Measurements from ENCODE around the gene EGLN2. TPM values are rescaled to one million over a fixed set of nuclear protein-coding genes. Genes with fewer than 3 reads are reported as not detected.

EGLN2 gene
- 107 to 109 TPM (median 108 TPM) in 3 replicates for total RNA-seq

- Mint-ChIP-seq H3K27me3 (ENCODE audit: low read depth) (no peaks in the 10 kb centered on the region), H3K36me3 (peaks cover 2% of the 10 kb centered on the region), H3K9me3 (no peaks in the 10 kb centered on the region), H3K27ac (peak within 1 kb of the TSS; percentile 99), H3K4me1 (peaks cover 40% of the 10 kb centered on the region), H3K4me3 (peak within 1 kb of the TSS; percentile 85)
- TF ChIP-seq CTCF (IDR thresholded peaks at IDR 0.05; ENCODE audit: unreplicated experiment), result no peak
- peak; percentile 100 for DNase-seq (ENCODE audit: low spot score in 2 of 2, unreplicated experiment in 2 of 2)
Measured at GRCh38 chr19:40798683-40799557, at the start of gene EGLN2. EGLN2 (plus strand) TSS chr19:40799191; CDS start chr19:40800573, 1,382 bp downstream.

- no peak for TF ChIP-seq CTCF (IDR thresholded peaks at IDR 0.05; ENCODE audit: unreplicated experiment)
- Mint-ChIP-seq H3K4me1 (peaks cover 52% of the 10 kb centered on the region), H3K4me3 (peak within 1 kb of the TSS; percentile 90)
Measured at GRCh38 chr19:40750058-40750873, 48.7 kb upstream of the EGLN2 start, which contains the start of gene ACTMAP. ACTMAP (minus strand) TSS chr19:40750477; CDS start chr19:40749803, 674 bp downstream.

GRCh38 chr19:40750874-40751537 is 48.0 kb upstream of the EGLN2 start, which contains the start of gene SNRPA:
SNRPA (plus strand) TSS chr19:40751203; CDS start chr19:40751409, 206 bp downstream.
- Mint-ChIP-seq H3K4me3 (peak within 1 kb of the TSS; percentile 90), H3K36me3 (peaks cover 10% of the 10 kb centered on the region), H3K27me3 (ENCODE audit: low read depth) (no peaks in the 10 kb centered on the region), H3K27ac (peak within 1 kb of the TSS; percentile 97), H3K9me3 (no peaks in the 10 kb centered on the region), H3K4me1 (peaks cover 50% of the 10 kb centered on the region)
- TF ChIP-seq CTCF (IDR thresholded peaks at IDR 0.05; ENCODE audit: unreplicated experiment), result no peak
- DNase-seq (ENCODE audit: low spot score in 2 of 2, unreplicated experiment in 2 of 2), result peak; percentile 91 to 96

More at GRCh38 chr19:40750058-40750873, 48.7 kb upstream of the EGLN2 start, which contains the start of gene ACTMAP:
- Mint-ChIP-seq H3K27ac (peak within 1 kb of the TSS; percentile 97), H3K27me3 (ENCODE audit: low read depth) (no peaks in the 10 kb centered on the region), H3K9me3 (no peaks in the 10 kb centered on the region), H3K36me3 (peaks cover 10% of the 10 kb centered on the region)
- peak; percentile 99 for DNase-seq (ENCODE audit: low spot score in 2 of 2, unreplicated experiment in 2 of 2)

- DNase-seq (ENCODE audit: low spot score in 2 of 2, unreplicated experiment in 2 of 2), result no peak
- Mint-ChIP-seq H3K4me3 (peak overlapping the region; percentile 90), H3K4me1 (peaks cover 53% of the 10 kb centered on the region), H3K36me3 (peaks cover 16% of the 10 kb centered on the region), H3K27ac (peak overlapping the region; percentile 97), H3K9me3 (no peaks in the 10 kb centered on the region), H3K27me3 (ENCODE audit: low read depth) (no peaks in the 10 kb centered on the region)
- TF ChIP-seq CTCF (IDR thresholded peaks at IDR 0.05; ENCODE audit: unreplicated experiment), result no peak
Measured at GRCh38 chr19:40752257-40752781, 46.7 kb upstream of the EGLN2 start.

Data from mesothelial cell of epicardium (in vitro differentiated cells).